GM18870 (cell line): ENCODE results near the gene RAVER2.

Source experiments
- ATAC-seq: cut with Tn5 transposase; IDR thresholded peaks from one replicate; pipeline ENCODE4 v1.9.1; 2021; ENCODE audit warnings: moderate library complexity; ENCODE audit not compliant: unreplicated experiment

RAVER2 gene

GRCh38 chr1:64872067-64872466 is 127.2 kb downstream of the RAVER2 start:
- ATAC-seq: no peak

GRCh38 chr1:64873576-64873975 is 128.7 kb downstream of the RAVER2 start:
- no peak for ATAC-seq

DNA sequence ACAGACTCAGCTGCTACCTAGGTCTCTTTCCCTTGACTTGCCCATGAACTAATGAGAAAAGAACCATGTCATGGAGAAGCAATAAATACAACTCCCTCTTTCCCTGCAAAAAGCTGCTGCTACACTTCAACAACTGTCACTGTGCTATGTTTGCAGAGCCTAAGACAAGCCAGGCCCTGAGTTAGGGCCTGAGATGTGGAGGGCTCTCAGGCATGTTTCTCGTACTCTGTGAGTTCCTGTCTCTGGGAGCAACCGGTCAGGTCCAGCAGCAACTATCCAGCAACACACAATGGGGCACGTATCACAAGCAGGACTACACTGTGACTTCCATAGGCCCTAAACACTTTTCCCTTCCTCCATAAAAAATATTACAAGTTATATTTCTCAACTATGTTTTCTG is 129.8 kb downstream of the RAVER2 start:
- no peak for ATAC-seq

DNA sequence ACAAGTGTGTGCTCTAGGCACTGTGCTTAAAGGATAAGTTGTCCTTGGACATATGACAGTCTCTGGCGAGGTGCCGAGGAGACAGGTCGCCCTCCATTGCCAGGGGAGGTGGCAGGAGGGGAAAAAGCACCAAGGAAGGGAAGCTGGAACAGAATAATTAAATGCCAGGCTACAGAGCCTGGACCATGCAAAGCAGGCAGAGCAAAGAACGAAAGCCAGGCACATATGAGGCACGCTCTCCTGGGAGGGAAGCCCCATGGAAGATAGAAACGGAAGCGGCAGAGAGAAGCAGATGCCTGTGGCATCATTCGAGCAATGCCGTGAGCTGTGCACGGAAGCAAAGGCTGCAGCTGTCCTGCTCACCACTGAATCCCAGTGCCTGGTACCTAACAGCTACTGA is 130.2 kb downstream of the RAVER2 start:
- ATAC-seq: no peak

- no peak for ATAC-seq
These were observed 130.7 kb downstream of the RAVER2 start for GRCh38 chr1:64875606-64876005.

DNA sequence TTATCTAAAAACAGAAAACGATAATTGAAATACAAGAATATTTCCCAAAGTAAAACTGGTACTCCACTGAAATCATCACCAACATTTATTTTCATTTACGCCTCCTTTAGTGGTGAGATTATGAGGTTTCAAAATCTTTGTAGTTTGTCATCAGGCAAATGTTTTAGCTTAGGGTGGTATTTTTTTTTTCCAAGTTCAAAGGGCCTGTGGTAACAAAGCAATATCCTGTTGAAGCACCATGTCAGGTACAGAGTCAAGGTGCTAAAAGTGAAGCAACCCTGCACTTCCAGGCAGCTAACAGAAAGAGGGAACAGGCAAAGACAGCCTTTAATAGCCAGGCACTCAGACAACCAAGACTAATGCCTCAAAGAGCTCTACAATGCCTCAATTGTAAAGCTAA is 132.3 kb downstream of the RAVER2 start:
- no peak for ATAC-seq

DNA sequence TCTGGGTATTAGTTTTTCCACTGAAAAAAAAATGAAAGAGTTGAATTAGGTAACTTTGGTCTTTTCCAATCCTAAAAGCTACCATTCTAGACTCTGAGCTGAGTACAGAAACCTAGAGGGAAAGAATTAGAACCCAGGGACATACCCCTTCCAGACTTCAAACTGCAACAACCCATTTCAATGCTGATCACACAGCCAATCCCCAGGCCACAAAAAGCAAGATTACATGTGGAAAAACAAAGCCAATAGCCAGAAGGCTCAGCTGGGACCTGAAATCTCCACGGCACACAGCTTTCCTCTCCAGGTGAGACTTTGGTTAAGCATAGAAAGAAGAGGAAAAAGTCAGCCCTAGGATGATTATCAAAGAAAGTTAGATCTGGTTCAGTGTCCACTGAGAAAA is 132.7 kb downstream of the RAVER2 start:
- ATAC-seq: no peak

DNA sequence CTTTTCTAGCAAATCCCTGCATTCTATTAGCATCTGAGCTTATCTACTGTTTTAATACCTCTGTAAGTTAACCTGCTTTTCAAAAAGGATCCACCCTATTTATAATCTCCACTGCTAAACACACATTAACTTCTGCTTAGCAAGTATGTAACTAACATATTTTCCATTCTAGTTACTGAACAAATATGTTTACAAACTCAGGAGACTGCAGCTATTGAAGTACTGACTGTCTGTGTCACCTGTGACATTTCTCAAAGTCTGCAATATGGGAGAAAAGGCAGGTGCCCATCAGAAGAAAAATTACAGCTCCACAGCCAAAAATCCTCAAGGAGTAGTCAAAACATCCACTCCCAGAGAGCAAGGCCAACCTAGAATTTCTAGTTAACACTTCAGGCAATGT is 133.2 kb downstream of the RAVER2 start:
- no peak for ATAC-seq

GRCh38 chr1:64878931-64879611 is 134.2 kb downstream of the RAVER2 start:
- no peak for ATAC-seq

DNA sequence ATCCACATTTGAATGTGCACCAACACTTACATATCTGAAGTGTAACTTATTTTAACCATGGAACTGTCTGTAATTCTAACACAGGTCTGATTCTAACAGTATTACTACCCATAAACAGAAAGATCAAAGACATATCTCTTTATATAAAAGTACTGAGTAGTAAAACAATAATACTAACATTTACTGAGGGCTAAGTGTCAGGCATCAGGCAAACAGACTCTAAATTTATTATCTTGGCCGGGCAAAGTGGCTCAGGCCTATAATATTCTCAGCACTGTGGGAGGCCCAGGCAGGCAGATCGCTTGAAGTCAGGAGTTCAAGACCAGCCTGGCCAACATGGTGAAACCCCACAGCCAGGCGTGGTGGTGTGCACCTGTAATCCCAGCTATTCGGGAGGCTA is 135.6 kb downstream of the RAVER2 start:
- no peak for ATAC-seq

DNA sequence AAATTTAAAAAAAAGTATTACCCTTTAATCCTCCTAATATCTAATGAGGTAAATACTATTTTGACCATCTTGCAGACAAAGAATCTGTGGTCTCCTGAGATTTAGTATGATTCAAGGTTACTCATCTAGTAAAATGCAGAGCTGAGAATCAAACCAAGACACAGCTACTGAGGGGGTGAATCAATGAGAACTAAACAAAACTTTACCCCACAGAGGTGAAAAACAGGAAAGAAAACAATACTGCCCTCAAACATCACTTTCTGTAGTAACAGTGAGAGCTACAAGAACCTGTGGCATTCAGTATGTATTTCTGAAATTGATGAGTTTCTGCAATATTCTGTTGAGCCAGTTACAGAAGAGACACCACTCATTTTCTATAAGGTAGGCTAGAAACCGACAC is 136.4 kb downstream of the RAVER2 start:
- ATAC-seq: no peak
